ENCODE data around the gene AMBRA1.

The AMBRA1 gene

DNA sequence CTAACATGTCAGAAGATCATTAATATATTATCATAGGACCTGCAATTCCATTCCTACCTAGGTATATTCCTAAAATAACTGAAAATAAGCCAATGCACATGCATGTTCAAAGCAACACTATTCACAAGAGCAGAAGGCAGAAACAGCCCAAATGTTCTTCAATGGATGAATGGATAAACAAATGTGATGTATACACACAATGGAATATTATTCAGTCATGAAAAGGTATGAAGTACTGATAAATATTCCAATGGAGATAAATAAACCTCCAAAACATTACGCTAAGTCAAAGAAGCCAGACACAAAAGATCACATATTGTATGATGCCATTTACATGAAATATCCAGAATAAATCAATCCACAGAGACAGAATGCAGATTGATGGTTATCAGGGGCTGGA is 16.8 kb downstream of the AMBRA1 start:
- DNase-seq (ENCODE audit: low read depth) = no peak

GRCh38 chr11:46574656-46575055 is 19.2 kb downstream of the AMBRA1 start:
- DNase-seq (ENCODE audit: low read depth) = no peak

DNA sequence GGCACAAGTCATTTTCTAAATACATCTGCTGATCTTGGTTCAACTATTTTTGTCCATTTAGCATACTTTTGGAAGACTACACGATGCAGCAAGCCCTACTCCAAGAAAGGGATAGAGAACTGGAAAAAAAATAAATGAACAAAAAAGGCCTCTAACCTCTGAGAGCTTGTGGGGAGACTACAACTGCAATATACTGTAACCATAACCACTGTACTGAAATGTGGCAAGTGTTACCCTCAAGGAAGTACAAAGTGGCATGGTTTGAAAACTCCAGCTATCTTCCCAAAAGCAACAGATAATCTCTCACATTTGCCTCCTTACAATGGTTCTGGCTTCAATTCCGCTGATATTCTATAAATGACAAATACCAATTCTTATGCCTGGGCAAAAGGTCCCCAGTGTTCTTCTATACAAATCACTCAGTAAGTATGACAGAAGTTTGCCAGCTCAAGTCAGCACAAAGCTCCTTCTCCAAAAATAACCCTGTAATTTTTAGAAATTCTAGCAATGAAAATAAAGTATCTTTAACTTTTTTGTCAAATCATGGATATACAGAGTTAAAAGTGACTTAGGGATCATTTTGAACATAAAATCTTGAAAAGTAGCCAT is 22.9 kb downstream of the AMBRA1 start:
- no peak for DNase-seq (ENCODE audit: low read depth)

DNA sequence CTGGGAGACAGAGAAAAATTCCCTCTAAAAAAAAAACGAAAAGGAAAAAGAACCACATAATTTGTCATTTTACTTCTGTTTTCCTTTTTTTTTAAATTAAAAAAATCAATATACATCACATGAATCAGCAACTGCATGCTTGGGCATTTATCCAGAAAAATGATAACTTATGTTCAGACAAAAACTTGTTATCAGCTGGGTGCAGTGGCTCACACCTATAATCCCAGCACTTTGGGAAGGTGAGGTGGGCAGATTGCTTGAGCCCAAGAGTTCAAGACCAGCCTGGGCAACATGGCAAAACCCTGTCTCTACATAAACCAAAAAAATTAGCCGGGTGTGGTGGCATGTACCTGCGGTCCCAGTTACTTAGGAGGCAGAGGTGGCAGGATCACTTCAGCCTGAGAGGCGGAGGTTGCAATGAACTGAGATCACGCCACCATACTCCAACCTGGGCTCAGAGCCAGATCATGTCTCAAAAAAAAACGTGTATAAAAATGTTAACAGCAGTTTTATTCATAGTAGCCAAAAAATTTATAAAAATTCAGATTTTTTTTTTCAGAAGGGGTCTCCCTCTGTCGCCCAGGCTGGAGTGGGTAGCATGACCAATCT is 28.5 kb downstream of the AMBRA1 start:
- no peak for DNase-seq (ENCODE audit: low read depth)

DNA sequence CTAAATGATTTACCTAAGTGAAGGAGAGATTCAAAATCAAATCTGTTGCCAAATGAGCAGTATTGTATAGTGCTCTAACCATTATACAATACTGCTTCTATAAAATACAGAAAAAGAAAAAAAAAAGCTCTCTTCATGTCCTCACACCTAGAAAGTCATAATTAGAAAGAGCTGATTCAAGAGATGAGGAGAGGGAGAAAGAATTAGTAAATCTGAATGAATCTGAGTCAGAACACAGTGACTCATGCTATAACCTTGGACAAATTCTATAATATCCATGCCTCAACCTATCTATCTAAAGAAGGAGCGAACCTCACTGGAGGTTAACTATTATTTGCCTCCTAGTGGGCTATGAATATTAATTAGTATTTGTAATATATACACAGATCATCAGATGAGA is 29.4 kb downstream of the AMBRA1 start:
- DNase-seq (ENCODE audit: low read depth) = no peak

DNA sequence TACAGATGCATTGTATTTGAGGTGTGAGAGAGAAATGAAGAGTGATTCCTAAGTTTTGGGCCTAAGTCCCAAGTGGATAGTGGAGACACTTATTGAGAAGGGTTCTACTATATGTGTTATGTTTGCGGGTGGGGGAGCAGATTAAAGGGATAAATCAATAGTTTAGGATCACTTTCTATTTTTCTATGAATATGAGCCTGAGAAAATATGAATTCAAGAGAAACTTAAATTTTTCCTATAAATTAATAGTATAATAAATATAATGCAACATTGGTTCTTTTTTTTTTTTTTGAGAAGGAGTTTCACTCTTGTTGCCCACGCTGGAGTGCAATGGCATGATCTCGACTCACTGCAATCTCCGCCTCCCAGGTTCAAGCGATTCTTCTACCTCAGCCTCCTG is 31.3 kb downstream of the AMBRA1 start:
- DNase-seq (ENCODE audit: low read depth) = no peak

GRCh38 chr11:46560300-46560991 is 33.4 kb downstream of the AMBRA1 start:
- DNase-seq (ENCODE audit: low read depth) = peak; percentile 6

DNA sequence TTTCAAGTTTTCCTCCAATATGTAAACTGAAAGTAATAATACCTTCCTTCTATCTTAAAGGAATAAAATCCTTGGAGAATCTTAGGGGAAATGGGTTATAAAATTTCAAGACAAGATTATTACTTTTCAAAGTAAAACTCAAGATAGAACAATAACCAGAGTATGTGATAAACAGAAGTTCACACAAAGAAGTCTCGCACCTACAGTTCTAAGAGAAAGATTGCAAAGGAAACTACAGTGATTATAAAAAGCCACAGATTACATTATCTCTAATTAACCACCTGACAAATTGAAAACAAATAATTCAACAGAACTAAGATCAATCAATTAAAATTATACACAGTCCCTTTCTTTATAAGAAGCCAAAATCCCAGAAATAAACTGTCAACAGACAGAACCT is 34.0 kb downstream of the AMBRA1 start:
- DNase-seq (ENCODE audit: low read depth) = no peak

DNA sequence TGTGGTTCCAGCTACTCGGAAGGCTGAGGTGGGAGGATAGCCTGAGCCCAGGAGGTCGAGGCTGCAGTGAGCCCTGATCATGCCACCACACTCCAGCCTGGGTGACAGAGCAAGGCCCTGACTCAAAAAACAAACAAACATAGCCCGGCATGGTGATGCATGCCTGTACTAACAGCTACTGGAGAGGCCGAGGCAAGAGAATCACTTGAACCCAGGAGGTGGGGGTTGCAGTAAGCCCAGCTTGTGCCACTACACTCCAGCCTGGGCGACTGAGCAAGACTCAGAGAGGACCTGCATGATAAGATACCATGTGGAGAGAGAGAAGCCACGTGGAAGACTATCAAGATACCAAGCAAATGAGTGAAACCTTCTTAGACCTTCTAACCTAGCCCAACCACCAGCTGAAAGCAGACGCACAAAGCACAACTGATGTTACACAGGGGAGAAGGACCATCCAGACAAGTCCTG is 36.1 kb downstream of the AMBRA1 start:
- DNase-seq (ENCODE audit: low read depth) = no peak

- DNase-seq (ENCODE audit: low read depth) = no peak
These were observed 38.4 kb downstream of the AMBRA1 start for GRCh38 chr11:46555267-46556054.

DNA sequence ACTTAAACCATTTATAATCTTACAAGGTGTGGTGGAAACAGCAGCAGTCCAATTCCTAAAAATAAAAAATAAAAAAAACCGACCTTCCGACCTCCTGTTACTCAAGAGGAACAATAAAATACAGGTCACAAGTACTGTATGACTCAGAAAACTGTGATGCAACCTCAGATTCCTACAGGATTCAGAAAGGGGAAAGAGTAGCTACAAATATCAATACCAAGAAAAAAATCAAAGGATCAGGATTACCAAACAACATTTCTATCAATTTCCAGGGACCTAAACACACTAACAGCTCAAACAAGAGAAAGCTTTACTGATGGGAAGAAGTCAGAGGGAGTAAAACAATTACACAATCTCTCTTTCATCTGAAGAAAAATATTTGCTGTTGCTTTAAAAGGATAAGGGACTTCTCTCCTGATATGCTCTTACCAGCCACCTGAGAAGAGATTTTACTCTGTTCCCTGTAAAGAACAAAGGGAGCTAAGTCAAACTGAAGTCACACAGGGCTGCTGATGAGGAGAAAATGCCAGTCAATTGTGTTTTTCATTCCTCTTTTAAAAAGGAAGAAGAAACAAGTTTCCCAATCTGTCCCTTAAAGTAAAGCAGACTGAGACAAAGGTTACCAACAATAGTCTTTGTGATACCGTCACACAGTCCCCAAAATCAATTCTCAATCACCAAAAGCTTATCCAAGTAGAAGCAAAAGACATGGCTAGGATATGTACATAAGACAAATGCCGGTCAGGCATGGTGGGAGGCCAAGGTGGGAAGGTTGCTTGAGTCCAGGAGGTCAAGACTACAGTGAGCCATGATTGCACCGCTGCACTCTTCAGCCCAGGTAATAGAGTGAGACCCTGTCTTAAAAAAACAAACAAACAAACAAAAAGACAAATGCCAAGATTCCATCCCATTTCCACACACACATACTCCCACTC is 39.3 kb downstream of the AMBRA1 start:
- no peak for DNase-seq (ENCODE audit: low read depth)

DNA sequence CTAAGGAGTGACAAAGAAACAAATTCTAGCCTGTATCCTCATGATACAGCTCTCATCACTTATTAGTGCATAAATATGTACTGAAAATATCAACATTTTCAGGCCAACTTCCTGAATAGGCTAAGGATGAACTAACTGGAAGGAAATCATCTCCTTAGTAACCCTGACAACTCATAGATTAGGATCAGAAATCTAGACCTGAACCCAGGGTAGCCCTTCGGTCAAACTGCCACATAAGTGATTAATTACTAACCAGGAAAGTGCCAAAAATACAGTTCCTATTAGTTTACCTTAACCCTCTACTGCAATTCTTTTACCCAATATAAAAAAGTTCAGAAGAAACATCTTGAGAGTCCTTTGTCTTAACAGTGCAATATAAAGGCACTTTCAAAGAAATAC is 40.0 kb downstream of the AMBRA1 start:
- no peak for DNase-seq (ENCODE audit: low read depth)

DNA sequence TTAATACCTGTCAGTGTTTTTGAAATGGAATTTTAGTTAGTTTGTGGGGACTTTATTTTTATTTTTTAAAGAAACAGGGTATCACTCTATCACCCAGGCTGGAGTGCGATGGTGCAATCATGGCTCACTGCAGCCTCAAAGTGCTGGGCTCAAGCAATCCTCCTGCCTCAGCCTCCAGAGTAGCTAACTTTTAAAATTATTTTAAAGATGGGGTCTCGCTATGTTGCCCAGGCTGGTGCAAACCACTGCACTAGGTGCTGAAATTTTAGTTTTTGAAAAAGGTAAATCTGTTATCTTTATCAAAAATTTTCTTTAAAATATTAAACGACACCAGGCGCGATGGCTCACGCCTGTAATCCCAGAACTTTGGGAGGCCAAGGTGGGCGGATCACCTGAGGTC is 42.6 kb downstream of the AMBRA1 start:
- no peak for DNase-seq (ENCODE audit: low read depth)

GRCh38 chr11:46547579-46547978 is 46.2 kb downstream of the AMBRA1 start:
- no peak for DNase-seq (ENCODE audit: low read depth)

- DNase-seq (ENCODE audit: low read depth) = no peak
These were observed 50.3 kb downstream of the AMBRA1 start for GRCh38 chr11:46543564-46543963.

- DNase-seq (ENCODE audit: low read depth) = no peak
These were observed 52.0 kb downstream of the AMBRA1 start for GRCh38 chr11:46541593-46542371.

DNA sequence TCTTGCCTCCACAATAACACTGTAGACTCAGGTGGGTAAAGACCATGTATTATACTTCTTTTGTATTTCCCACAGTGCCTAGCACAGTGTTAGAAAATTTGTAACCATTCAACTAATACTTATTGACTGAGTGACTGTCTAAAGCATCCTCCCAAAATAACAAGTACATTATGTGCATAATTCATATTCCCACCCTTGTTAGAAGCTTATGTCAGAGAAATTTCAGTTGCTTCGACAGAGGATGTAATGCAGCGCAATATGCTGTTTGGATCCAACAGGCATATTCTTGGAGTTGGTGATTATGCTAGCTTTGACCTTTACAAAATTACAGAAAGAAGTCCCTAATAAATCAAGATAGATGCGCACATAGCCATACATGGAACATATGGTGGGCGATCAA is 53.0 kb downstream of the AMBRA1 start:
- no peak for DNase-seq (ENCODE audit: low read depth)

DNA sequence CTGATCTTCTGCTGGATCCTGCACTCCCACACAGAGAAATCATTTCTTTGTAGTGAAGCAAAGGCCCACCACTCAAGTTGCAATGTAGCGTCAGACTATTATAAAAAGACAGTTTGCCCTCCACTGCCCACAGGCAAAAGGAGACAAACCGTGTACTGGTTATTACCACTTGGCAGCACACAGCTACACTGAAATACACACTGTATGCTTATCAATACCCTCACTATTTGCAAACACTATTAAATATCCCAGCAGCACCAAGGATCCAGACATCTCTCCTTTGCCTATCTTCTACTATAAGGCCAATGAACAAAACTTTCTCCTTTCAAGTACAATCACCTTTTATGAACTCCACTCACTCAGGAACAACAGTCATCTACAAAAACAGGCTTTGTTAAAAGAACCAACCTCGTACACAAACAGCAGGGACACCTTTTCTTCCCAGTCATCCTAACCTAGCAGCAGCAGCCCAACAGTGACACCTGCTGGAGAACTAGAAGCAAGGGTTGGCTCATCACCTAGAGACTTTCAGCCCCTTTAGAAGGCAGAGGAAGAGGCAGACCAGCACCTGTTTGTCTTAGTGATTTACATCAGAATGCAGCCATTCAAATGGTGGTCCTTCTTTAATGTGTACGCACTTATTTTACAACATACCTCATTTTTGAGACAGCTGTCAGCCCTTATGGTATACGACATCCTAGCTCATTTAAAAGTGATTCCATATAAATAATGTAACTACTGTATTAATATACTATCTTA is 56.1 kb downstream of the AMBRA1 start:
- peak; percentile 43 for DNase-seq (ENCODE audit: low read depth)

GRCh38 chr11:46537121-46537520 is 56.7 kb downstream of the AMBRA1 start:
- DNase-seq (ENCODE audit: low read depth) = no peak

DNA sequence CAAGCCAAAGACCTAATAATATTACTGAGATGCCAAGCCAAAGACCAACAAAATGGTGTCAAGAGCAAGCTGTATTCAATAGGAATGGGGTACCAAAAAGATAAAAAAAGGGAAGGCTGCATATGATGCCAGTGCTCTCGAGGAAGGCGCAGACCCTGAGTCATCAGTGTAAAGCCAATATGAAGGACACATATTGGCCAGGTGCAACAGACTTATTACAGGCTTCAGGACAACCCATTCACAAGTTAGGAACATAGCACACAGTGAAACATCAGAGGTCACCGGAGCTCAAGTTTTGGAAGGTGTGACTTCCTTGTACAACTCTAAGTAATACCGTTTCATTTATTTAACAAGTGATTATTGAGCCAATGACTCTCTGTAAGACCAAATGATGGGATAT is 58.1 kb downstream of the AMBRA1 start:
- no peak for DNase-seq (ENCODE audit: low read depth)

All from stimulated activated CD8-positive, alpha-beta memory T cell treated with anti-CD3 and anti-CD28 coated beads, Interleukin-12 subunit alpha, Interleukin-12 subunit beta, amount 100 ng/mL, for 1 hour (primary cell).